DMS114 treated with DMSO at 0.1 percent for 48 hours (cell line): ENCODE measurements around the gene TIGD3.
A peak's percentile ranks its signal among the peaks of the same experiment; 100 is the strongest.
"Not testable (repeated sequence)": the region's sequence is repeated elsewhere in the genome, so short reads cannot be mapped to it uniquely, and the experiment has no call there.

Experiments used
- DNase-seq: peaks from one replicate; lab custom pipeline; 2025; ENCODE audit not compliant: unreplicated experiment; lab: John Stamatoyannopoulos, UW

The TIGD3 gene

GRCh38 chr11:65325435-65325834 is 29.1 kb upstream of the TIGD3 start:
- no peak for DNase-seq

- no peak for DNase-seq
Measured at GRCh38 chr11:65327021-65327420, 27.5 kb upstream of the TIGD3 start.

- no peak for DNase-seq
Measured at GRCh38 chr11:65329478-65329877, 25.1 kb upstream of the TIGD3 start.

- DNase-seq, result peak; percentile 89
Measured at GRCh38 chr11:65329944-65330403, 24.6 kb upstream of the TIGD3 start.

- no peak for DNase-seq
Measured at GRCh38 chr11:65330544-65330943, 24.0 kb upstream of the TIGD3 start.

GRCh38 chr11:65332591-65332990 is 22.0 kb upstream of the TIGD3 start:
- DNase-seq, result not testable (repeated sequence)

- DNase-seq, result no peak
Measured at GRCh38 chr11:65334696-65335295, 19.8 kb upstream of the TIGD3 start.

GRCh38 chr11:65338676-65339075 is 15.9 kb upstream of the TIGD3 start:
- no peak for DNase-seq

- no peak for DNase-seq
Measured at GRCh38 chr11:65340226-65340625, 14.3 kb upstream of the TIGD3 start.

- DNase-seq, result no peak
Measured at GRCh38 chr11:65341856-65342255, 12.7 kb upstream of the TIGD3 start.

- DNase-seq, result no peak
Measured at GRCh38 chr11:65351511-65351910, 3.0 kb upstream of the TIGD3 start.

- DNase-seq, result peak; percentile 31
Measured at GRCh38 chr11:65352783-65353182, 1.8 kb upstream of the TIGD3 start.

- no peak for DNase-seq
Measured at GRCh38 chr11:65353376-65353775, 1.2 kb upstream of the TIGD3 start.

GRCh38 chr11:65353900-65354264 is 669 bp upstream of the TIGD3 start:
- no peak for DNase-seq

- DNase-seq, result no peak
Measured at GRCh38 chr11:65355013-65355775, 643 bp downstream of the TIGD3 start.

- DNase-seq, result no peak
Measured at GRCh38 chr11:65355776-65356393, 1.3 kb downstream of the TIGD3 start.

GRCh38 chr11:65356394-65356972 is 1.9 kb downstream of the TIGD3 start:
- DNase-seq, result no peak

GRCh38 chr11:65357856-65358356 is 3.4 kb downstream of the TIGD3 start:
- no peak for DNase-seq

- DNase-seq, result no peak
Measured at GRCh38 chr11:65362320-65362931, 7.9 kb downstream of the TIGD3 start.

GRCh38 chr11:65362966-65363365 is 8.4 kb downstream of the TIGD3 start:
- no peak for DNase-seq

- no peak for DNase-seq
Measured at GRCh38 chr11:65363770-65364169, 9.2 kb downstream of the TIGD3 start.
